ENCODE results near the gene SAA4.

SAA4 gene

GRCh38 chr11:18188796-18189195, 47.8 kb downstream of the SAA4 start:
- DNase-seq, result no peak
